Activated T-cell treated with anti-CD3 and anti-CD28 coated beads for 48 hours (primary cell): ENCODE results near the gene LRRC8D.

Experiments
- DNase-seq: peaks from one replicate; pipeline ENCODE4 v3.0.0-alpha.2; 2020; ENCODE audit warnings: low read depth

The LRRC8D gene

DNA sequence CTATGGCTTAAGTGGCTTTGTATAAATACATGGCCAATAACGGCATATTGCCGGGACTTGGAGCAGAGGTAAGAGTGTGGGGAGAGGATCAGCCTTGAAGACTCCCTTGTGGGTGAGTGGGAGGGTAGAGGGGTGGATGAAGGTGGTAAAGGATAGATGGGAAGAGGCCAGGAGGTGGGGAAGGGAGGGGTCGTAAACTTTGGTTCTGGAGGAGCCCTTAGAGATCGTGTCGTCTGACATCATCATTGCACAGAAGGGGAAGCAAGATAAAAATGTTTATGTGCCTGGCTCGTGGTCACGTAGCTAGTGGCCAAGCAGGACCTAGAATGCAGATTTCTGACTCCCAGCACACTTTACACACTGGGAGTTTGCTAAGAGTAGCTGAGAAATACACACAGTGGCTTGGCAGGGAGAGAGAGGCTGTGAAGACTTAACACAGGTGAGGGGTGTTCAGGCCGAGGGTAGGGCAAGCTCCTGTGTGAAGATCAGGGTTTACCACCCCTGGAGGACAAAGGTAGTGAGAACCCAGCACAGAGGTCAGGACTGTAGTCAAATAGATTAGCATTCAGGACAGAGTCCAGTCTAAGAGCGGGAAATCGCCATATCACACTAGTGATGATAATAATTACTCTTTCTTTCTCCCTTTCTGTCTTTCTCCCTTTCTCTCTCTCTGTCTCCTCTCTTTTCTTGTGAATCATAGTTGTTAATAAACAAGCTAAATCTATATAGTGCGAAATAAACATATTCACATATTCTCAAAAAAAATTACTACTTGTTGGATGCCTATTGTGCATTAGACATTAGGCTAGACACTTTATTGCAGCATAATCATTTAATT, 75.5 kb downstream of the LRRC8D start:
- DNase-seq, result no peak

DNA sequence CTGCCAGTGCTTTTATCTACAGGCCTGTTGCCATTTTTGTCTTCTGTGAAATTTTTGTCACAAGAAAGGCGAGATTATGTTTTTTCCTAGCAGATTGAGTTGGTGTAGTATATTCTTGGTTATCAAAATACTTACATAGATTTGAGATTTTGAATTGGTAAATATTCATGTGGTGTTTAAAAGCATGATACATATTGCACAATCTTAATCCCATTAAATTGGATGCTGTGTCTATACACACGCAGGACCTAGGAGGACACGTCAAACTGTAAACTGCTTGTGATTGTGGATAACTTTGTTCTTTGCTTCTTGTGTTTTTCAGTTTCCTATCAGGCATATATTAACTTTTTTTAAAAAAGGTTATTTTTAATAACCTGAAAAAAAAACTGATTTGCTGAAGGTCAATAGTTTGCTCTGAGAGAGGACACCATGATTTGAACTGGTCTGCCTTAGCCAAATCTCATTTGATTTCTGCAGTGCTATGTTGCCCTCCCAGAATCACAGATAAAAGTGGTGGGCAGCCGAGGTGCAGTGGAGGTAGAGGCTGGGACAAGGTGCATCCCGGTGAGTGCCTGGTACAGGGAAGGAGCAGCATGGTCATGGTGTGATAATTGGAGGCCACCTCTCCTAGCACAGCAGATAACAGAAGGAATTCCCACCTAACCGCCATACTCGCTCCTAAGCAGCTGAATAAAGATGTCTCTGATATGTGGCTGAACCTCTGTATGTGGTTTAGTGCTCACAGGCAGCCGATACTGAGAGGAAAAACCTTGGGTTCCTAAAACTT, 76.7 kb downstream of the LRRC8D start:
- no peak for DNase-seq

DNA sequence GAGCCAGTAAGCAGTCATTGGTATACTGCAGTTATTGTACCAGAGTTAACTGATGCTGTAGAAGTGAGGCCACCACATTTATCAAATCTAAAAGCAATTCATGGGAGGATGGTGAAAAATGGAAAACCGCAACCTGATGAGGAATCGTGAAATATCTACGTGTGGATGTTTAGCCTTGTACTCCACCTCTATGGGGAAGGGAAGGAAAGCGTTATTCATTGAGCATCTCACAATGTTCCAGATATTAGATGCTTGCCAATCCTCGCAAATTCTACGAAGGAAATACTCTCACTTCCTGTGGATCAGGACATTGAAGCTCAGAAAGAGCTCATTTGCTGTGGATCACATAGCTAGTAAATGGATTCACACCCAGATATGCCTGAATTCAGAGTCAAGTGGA, 77.3 kb downstream of the LRRC8D start:
- no peak for DNase-seq

DNA sequence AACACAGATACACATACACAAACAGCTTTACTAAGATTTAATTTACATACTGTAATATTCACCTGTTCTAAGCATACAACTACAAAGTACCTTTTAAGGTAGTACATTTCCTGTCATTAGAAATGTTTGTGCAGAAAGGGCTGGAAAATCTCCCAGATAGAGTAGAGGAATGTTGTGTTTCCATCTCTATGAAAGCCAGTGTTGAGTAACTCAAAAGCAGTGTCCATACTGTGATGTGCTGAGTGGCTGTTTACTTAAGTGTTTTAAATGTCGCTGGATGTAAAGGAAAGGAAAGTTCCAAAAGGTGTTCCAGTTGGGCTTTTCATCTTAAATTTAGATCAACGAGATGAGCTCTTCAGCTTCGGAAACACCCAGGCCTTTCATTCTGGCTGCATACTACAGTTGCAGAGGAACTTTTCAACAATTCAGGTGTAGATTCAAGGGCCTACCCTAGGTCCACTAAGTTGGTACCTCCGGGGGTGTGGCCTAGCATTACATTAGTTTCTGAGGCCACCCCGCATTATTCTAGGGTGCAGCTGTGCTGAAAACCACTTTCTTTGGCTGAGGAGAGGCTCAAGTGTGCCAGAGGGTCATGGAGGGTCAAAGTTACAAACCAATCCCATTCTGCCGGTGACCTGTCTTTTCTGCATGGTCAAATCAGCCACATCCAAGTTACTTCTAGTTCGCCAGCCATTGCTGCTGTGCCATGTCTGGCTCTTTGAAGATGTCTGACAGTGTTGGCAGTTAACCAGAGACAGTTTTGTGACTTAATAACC, 78.1 kb downstream of the LRRC8D start:
- no peak for DNase-seq

DNA sequence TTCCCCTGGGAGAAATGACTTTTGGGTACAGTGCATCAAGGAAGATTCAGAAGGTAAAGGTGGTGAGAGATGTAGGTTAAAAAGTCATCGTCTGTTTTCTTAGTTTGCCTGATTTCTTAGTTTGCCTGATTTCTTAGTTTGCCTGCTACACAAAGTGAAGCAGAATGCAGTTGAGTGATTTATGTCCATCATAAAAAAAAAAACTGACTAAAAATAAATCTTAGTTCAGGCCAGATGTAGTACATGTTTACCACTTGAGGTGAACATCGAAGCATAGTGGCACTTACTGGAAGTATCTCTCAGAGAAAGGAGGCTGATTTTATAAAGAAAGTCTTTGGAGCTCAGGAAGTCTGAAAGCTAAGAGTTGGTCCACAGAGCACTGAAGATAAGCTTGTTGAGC, 79.5 kb downstream of the LRRC8D start:
- DNase-seq, result no peak

DNA sequence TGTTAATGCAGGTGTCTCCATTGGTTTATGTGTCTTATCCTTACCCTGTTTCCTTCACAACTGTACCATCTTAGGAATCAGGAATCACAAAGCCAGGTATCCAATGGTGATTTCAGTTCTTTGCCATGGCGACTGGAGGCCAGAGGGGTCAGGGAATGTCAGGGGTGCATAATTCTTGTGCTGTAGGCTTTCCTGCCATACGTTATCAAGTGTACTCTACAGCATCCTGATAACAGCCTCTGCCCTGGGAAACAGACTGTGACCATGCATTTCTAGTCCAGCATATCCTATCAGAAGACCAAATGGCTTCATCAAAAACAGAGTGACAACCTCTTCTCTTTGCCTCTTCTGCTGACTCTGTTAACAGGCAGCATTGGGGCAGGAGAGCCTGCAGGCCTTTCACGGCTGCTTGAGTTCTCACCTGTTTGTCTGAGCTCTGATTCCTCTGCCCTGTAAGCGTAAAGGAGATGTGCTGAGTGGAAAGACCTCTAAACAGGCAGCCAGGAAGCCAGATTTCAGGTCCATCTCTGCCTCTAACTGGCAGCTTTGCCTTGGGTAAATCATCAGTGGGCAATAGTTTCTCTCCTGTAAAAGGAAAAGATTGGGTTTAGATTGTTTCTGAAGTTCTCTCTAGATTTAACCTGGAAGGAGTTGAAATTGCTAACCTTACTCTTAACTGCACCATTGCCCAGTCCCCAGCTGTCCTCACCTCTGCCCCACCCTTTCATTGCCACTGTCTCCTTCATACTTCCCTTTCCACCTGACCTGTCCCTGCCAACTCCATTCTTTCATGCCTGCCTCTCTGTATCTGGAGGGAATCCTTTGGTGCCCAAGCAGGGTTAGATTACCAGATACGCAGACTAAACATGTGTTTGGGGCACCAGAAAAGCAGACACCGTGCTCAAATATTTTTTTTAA, 80.2 kb downstream of the LRRC8D start:
- no peak for DNase-seq

DNA sequence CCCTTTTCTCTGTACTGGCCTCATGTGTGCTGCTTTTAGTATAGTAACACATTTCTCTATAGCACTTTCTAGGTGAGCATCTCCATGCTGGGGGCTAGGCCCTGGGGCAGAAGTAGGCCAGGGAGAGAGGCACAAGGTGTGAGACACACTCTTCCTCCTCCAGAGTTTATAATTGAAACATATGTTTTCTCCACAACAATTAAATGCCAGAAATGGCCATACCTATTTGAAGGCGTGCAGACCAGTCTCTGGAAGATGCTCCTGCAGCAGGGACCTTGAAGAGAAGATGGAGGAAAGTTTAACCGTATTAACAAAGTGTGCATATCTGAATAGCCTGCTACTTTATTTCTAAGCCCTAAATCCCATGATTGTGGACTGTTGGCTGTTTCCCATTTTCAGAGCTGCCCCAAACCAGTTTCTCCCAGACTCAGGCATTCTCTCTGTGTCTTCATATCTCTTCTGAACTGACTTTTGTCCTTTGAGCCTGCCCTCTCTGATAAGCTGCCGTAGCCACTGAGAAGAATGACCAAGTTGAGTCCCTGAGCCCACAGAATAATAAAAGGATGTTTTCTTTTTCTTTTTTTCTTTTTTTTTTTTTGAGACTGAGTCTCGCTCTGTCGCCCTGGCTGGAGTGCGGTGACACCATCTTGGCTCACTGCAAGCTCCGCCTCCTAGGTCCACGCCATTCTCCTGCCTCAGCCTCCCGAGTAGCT, 81.3 kb downstream of the LRRC8D start:
- no peak for DNase-seq

DNA sequence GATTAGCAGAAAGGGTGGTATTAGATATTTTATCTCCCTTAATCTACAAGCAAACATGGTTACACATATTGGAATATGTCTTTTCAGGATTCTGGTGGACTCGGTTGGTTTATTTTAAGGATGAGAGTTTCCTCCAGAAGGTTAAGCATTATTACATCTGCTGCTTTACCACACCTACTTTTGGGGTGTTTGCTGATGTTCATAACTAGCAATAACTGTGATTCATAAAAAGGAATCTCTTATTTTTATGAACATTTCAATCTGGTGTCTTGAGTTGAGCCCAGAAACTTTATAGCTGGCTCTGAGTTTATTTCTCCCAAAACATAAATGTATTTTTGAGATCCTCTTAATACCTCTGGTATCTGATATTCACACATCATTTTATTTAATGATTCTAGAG, 82.7 kb downstream of the LRRC8D start:
- no peak for DNase-seq

DNA sequence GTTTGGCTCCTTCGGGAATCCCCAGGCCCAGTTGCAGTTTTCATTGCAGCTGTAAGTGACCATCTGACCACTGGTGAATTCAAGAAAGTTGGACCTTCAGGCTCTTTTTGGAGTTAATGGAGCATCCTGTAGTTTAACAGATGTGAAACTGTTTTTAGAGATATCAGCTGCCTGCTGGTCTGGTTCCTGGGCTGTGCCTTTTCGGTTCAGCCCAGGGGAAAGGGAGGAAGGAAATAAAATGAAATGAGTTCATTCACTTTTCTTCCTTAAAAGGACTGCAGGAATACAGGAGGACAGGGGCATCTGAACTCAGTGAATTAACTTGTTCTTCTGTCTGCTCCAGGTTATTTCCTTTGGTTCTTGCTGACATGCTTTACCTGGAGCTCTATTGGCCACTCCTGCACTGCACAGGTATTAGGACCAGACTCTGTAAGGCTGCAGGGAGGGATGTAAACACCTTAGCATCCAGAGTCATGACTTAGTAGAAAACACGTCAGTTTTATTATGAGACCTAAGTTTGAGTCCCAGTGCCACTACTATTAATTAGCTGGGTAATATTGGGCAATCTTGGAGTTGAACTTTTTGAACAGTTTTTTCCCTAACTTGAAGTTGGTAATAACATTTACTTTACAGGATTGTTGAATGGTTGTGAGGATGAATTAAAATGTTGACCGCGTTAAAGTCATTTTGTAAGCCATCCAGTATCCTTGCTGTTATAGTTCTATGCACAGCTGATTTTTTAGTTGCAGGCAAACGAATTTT, 83.6 kb downstream of the LRRC8D start:
- no peak for DNase-seq

DNA sequence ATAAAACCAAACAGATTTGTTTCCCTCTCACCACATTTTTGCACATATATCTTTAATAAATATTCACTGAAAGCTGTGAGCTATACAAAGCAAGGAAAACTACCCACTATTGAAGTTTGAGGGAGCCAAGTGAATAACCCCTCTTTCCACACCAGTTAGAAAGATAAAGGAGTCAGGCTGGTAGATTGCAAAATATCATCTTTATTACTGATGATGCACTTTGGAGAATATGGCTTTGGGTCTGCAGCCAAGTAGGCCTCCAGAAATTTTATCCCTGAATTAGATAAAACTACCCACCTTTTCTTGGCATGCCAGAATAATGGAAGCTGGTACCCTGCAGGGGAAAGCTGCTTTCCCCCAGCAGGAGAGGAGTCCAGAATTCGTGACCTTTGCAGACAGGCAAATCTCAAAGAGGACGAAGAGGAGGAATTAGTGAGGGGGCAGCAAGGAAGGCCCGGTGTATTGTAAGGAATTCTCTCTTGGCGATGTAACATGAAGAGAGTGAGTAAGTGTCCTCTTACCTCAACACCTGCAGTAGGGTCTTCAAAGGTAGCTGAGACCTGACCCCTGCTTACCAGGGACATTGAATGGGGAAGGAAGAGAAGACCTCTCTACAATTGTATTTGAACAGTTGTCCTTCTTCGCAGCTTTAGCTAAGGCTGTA, 84.7 kb downstream of the LRRC8D start:
- DNase-seq, result no peak

DNA sequence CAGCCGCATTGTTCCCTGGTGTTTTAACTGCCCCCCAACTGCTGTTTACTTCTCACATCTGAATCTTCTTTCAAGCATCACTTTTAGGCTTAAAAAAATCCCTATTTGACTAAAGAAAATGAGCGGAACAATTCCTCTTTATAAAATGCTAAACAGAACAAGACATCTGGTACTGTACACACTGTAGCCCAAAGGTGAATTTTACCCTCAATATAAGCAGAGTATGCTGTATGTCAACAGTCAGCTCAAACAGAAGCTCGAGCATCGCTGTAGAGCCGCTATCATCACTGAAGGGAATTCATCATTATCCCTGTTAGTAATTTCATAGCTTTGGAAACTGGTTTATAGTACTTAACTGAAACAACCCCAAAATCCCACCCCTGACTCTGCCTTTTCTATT, 85.3 kb downstream of the LRRC8D start:
- no peak for DNase-seq

DNA sequence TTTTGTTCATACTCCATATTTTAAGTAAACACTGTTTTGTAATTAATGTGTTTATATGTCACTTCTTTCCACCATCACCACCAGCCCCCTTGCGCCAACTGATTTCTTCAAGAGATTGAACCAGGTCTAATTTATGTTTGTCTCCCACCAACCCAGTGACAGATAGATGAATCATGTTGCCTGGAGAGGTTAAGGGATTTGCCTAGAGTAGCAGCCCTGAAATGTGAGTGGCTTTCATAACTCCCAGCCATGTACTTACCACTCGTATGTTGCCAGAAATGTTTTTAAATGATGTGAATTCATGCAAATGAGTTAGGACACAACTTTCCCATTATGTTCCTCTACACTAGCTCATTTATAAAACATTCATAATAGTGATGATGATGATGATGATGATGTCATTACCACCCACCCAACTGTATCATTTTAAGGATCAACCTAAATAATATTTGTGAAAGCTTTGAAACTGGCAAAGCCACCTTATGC, 86.9 kb downstream of the LRRC8D start:
- DNase-seq, result no peak

DNA sequence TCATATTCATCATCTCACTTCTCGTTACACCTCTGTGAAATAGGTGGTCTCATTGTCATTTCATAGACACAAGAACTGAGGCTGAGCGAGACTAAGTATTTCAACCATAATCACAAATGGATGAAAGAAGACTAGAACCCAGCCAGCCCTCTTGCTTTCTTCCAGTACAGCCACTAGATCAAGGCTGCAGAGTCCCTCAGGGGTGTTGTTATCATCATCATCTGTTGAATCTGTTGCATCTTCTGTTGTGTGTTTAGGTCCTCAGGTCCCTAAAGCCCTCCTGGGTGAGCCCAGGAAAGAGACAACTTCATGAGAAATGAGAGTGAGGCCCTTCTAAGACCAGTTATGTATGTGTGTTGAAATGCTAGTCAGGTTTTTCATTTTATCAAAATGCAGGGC, 87.4 kb downstream of the LRRC8D start:
- no peak for DNase-seq

DNA sequence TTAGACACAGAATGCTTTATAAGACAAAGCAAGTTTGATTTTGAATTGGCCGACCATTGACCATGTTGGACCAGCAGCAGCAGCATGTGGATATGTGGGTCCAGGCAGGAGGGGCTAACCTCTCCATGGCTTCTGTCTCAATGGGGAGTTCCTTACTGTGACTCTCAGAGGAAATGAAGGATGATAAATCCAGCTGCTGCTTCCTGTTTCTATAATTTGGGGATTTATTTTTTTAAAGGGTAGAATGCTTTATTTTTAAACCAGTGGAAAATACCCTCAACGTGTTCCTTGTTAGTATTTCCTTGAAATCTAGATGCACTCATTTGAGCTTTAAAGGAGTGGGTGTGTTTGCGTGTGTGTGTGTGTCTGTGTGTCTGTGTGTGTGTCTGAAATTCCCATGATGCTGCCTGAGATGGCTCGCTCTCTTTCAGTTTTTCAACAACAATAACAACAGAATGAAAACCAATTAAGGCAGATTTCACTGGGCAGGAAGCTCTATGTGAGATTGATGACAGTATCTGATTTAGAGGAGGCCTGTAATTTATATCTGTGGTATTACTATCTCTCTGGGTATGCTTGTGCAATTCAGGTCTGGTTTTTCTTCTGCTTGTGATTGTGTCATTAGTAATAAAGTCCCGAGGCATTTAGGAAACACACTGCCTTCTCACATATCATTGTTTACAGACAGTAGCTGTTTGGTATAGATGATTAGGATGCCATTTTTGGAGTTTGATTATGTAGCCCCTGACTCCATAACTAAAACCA, 88.0 kb downstream of the LRRC8D start:
- no peak for DNase-seq

DNA sequence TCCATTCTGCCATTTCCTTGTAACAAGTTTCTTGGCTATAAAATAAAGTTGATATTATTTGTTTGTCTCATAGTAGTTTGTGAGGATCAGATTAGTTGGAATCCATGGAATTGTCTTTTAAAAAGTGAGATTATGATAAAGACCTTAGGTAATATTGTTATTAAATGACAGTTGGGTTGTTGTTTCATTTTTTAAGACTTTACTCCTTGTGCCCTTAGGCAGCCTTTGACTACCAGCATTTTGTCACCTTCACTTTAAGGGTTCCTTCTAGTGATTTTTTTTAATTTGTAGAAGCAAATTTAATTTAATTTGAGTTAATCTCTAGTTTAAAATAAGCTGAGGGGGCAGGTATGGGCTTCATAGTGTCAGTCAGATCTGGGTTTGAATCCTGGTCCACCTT, 89.4 kb downstream of the LRRC8D start:
- DNase-seq, result no peak

DNA sequence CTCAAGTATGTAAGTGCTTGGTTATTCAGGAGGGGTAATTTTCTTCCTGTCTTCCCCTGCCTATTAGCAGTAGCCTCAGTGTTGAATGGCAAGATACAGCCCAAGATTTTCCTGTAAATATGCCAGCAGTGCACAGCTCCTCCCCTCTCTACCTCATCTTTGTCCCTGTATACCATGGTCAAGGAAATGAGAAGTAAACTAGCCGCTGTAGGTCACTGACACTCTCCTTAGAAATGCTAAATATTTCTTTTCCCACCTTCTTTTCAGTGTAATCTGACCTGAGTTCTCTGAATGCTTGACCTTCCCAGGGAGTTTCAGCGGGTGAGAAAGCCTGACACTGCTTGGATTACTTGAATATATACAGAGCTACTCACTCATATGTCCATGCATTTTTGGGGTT, 89.9 kb downstream of the LRRC8D start:
- no peak for DNase-seq

DNA sequence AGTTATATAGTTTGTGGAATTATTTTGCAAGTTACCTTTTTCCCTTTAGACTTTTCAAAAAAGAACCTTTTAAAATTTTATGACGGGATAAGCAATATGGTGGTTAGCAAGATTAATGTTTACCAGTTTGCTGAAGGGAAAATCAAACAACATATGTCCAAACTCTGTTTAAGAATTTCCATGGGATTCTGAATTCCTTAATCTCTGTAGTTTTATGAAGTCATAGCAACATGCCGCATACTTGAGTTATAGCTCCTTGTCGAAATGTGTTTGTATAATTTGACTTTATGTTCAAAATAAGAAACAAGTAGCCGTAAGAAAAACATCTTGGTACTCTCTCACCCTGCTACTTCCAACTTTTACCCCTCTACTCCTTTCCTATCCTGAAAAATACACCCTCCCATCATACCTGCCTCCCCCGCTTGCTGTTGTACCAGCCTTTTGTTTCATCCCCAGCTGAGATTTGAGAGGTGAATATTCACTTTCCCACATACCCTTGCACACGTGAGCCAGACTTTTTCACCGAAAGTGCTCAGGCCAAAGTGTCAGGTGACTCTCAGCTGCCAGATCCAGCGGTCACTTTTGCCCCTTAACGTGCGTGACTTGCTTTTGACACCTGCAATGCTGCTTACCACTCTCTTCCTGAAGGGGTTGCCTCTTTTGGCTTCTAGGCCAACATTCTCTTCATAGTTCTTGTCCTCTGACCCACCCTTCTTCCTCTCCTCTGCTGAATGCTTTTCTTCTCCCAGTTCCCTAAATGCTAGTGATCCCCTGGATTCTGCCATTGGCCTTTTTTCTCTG, 90.6 kb downstream of the LRRC8D start:
- DNase-seq, result no peak

DNA sequence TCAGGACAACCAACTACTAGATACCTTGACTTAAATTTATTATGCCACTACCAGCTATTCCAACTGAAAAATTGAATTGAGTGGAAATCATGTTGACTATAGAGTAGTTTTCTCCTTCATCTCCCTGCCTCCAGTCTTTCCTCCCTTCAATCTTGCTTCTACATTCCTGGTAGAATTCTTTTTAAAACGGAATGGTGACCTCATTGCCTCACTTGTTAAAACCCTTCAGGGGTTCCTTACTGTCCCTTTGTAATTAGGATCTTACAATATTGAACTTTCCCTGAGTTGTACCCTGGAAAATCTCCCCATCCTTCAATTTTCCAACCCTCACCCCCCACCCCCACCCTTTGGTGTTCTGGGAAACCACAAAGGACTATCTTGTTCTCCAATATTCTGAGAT, 91.2 kb downstream of the LRRC8D start:
- no peak for DNase-seq
